Measurements from ENCODE around the gene NSUN2.

The NSUN2 gene

GRCh38 chr5:6551287-6551954, 81.4 kb downstream of the NSUN2 start:
- no peak for TF ChIP-seq CTCF (IDR thresholded peaks at IDR 0.05; ENCODE audit: low read depth, low read length)
- H3K4me3 ChIP-seq (ENCODE audit: low read depth, low read length) = no peak overlapping the region

- no peak overlapping the region for H3K4me3 ChIP-seq (ENCODE audit: low read depth, low read length)
- no peak for TF ChIP-seq CTCF (IDR thresholded peaks at IDR 0.05; ENCODE audit: low read depth, low read length)
Observed at GRCh38 chr5:6550628-6551027, 82.2 kb downstream of the NSUN2 start.
